H9 (cell line): ENCODE measurements around the gene PBX4. TPM values are rescaled to one million over a fixed set of nuclear protein-coding genes. Genes with fewer than 3 reads are reported as not detected.

Experiments
- DNase-seq: peaks from one replicate; pipeline ENCODE4 v3.0.0-alpha.2; 2017
- H2AFZ ChIP-seq: one replicate; pipeline ENCODE4 v1.6.1; 2013; ENCODE audit warnings: mild to moderate bottlenecking, low read length, control low read depth, moderate library complexity
- H2AK5ac ChIP-seq: 2 replicates; pipeline ENCODE4 v1.6.1; 2013; ENCODE audit warnings: low read length, control low read depth, mixed read lengths; ENCODE audit not compliant: insufficient read length
- H2BK120ac ChIP-seq: one replicate; pipeline ENCODE4 v1.6.1; 2013; ENCODE audit warnings: low read depth, mild to moderate bottlenecking, low read length, control low read depth, inconsistent platforms; ENCODE audit not compliant: poor library complexity, severe bottlenecking
- H2BK12ac ChIP-seq: 2 replicates; pipeline ENCODE4 v1.6.1; 2013; ENCODE audit warnings: low read length, control low read depth, mixed read lengths, low read depth; ENCODE audit not compliant: insufficient read length
- H2BK15ac ChIP-seq: 2 replicates; pipeline ENCODE4 v1.6.1; 2013; ENCODE audit warnings: low read depth, low read length, control low read depth
- H2BK20ac ChIP-seq: one replicate; pipeline ENCODE4 v1.6.1; 2013; ENCODE audit warnings: low read depth, mild to moderate bottlenecking, low read length, control low read depth, inconsistent platforms; ENCODE audit not compliant: poor library complexity, severe bottlenecking
- H2BK5ac ChIP-seq: 2 replicates; pipeline ENCODE4 v1.6.1; 2013; ENCODE audit warnings: low read length, control low read depth, mixed read lengths; ENCODE audit not compliant: insufficient read length
- H3K14ac ChIP-seq: 2 replicates; pipeline ENCODE4 v1.6.1; 2013; ENCODE audit warnings: low read length, control low read depth; ENCODE audit not compliant: insufficient read depth
- H3K18ac ChIP-seq: 2 replicates; pipeline ENCODE4 v1.6.1; 2013; ENCODE audit warnings: low read depth, mild to moderate bottlenecking, mixed read lengths, low read length, control low read depth; ENCODE audit not compliant: insufficient read length
- H3K23ac ChIP-seq: 2 replicates; pipeline ENCODE4 v1.6.1; 2013; ENCODE audit warnings: low read length, control low read depth, mixed read lengths, low read depth; ENCODE audit not compliant: insufficient read length
- H3K23me2 ChIP-seq: 2 replicates; pipeline ENCODE4 v1.6.1; 2013; ENCODE audit warnings: low read depth, mild to moderate bottlenecking, mixed read lengths, low read length, control low read depth; ENCODE audit not compliant: insufficient read length, poor library complexity, severe bottlenecking
- H3K27ac ChIP-seq: 2 replicates; pipeline ENCODE4 v1.5.1; 2013; ENCODE audit warnings: low read length, control low read depth, mixed read lengths, low read depth; ENCODE audit not compliant: insufficient read length
- H3K27me3 ChIP-seq: 2 replicates; pipeline ENCODE4 v1.6.1; 2013; ENCODE audit warnings: low read length, control low read depth, inconsistent platforms; ENCODE audit not compliant: insufficient read depth
- H3K4ac ChIP-seq: 2 replicates; pipeline ENCODE4 v1.6.1; 2013; ENCODE audit warnings: low read depth, mild to moderate bottlenecking, control low read depth, inconsistent platforms, low read length, moderate library complexity
- H3K4me1 ChIP-seq: 2 replicates; pipeline ENCODE4 v1.6.1; 2013; ENCODE audit warnings: low read length, control low read depth, inconsistent platforms; ENCODE audit not compliant: insufficient read depth
- H3K4me2 ChIP-seq: 2 replicates; pipeline ENCODE4 v1.6.1; 2013; ENCODE audit warnings: low read length, control low read depth, mixed read lengths; ENCODE audit not compliant: insufficient read length, insufficient read depth
- H3K56ac ChIP-seq: 2 replicates; pipeline ENCODE4 v1.6.1; 2013; ENCODE audit warnings: low read depth, mild to moderate bottlenecking, mixed read lengths, low read length, control low read depth; ENCODE audit not compliant: insufficient read length
- H3K79me1 ChIP-seq: 2 replicates; pipeline ENCODE4 v1.6.1; 2013; ENCODE audit warnings: low read depth, mild to moderate bottlenecking, moderate library complexity, low read length, control low read depth, inconsistent platforms; ENCODE audit not compliant: insufficient read depth, poor library complexity, severe bottlenecking
- H3K79me2 ChIP-seq: 2 replicates; pipeline ENCODE4 v1.6.1; 2013; ENCODE audit warnings: low read length, control low read depth, inconsistent platforms; ENCODE audit not compliant: insufficient read depth
- H3K9ac ChIP-seq: 2 replicates; pipeline ENCODE4 v1.6.1; 2013; ENCODE audit warnings: low read length, control low read depth, mixed read lengths; ENCODE audit not compliant: insufficient read length; ENCODE audit errors: extremely low read depth
- H3K9me3 ChIP-seq: one replicate; pipeline ENCODE4 v1.6.1; 2013; ENCODE audit warnings: low read depth, low read length, inconsistent platforms; ENCODE audit not compliant: control insufficient read depth
- H3T11ph ChIP-seq: one replicate; pipeline ENCODE4 v1.6.1; 2013; ENCODE audit warnings: mild to moderate bottlenecking, low read length, control low read depth, inconsistent platforms
- H4K20me1 ChIP-seq: one replicate; pipeline ENCODE4 v1.6.1; 2013; ENCODE audit not compliant: control insufficient read depth, insufficient read length, insufficient read depth
- H4K5ac ChIP-seq: 2 replicates; pipeline ENCODE4 v1.6.1; 2013; ENCODE audit warnings: low read depth, mild to moderate bottlenecking, mixed read lengths, low read length, control low read depth; ENCODE audit not compliant: insufficient read length
- H4K8ac ChIP-seq: replicated peaks from 2 replicates; pipeline ENCODE4 v1.6.1; 2013; ENCODE audit warnings: low read length, control low read depth, mixed read lengths, low read depth; ENCODE audit not compliant: insufficient read length
- H4K91ac ChIP-seq: 2 replicates; pipeline ENCODE4 v1.6.1; 2013; ENCODE audit warnings: low read depth, mild to moderate bottlenecking, moderate library complexity, mixed read lengths, low read length, control low read depth; ENCODE audit not compliant: insufficient read length
- H3K27ac Mint-ChIP-seq, 3 experiments: 2 replicates in 2 of 3; 3 replicates in 1 of 3; pipeline ENCODE4 v1.8.0; 2020 to 2021; ENCODE audit warnings: mixed read lengths in 3 of 3, mild to moderate bottlenecking in 1 of 3, moderate library complexity in 1 of 3
- H3K27me3 Mint-ChIP-seq: 2 replicates; pipeline ENCODE4 v1.8.0; 2021; ENCODE audit warnings: low read depth, mild to moderate bottlenecking, moderate library complexity, mixed read lengths
- H3K36me3 Mint-ChIP-seq, 3 experiments: 2 replicates in 2 of 3; 3 replicates in 1 of 3; pipeline ENCODE4 v1.8.0; 2020 to 2021; ENCODE audit warnings: low read depth in 3 of 3, mixed read lengths in 3 of 3; ENCODE audit not compliant: insufficient read depth in 1 of 3
- H3K4me1 Mint-ChIP-seq, 2 experiments: 2 replicates each; pipeline ENCODE4 v1.8.0; 2020; ENCODE audit warnings: mixed read lengths in 2 of 2
- H3K4me3 Mint-ChIP-seq, 2 experiments: 2 replicates in 1 of 2; 3 replicates in 1 of 2; pipeline ENCODE4 v1.8.0; 2020 to 2021; ENCODE audit warnings: mild to moderate bottlenecking in 2 of 2, mixed read lengths in 2 of 2, moderate library complexity in 1 of 2
- H3K9me3 Mint-ChIP-seq, 2 experiments: 2 replicates in 1 of 2; 3 replicates in 1 of 2; pipeline ENCODE4 v1.8.0; 2020; ENCODE audit warnings: mild to moderate bottlenecking in 2 of 2, mixed read lengths in 2 of 2, moderate library complexity in 1 of 2
- CTCF ChIP-seq: fragments of 200-600 bp; sonication (generic); conservative IDR thresholded peaks from 3 replicates; pipeline ENCODE4 v1.8.0; 2021; ENCODE audit warnings: antibody characterized with exemption, mild to moderate bottlenecking
- WGBS: extraction: QIAGEN DNeasy Blood & Tissue Kit; methylation state at CpG from one replicate; pipeline ENCODE4 v1.1.7; 2013; ENCODE audit warnings: missing lambda C conversion rate, low lambda C conversion rate, mixed read lengths; ENCODE audit not compliant: insufficient read length; ENCODE audit errors: extremely low coverage; 5-methylcytosine and 5-hydroxymethylcytosine counted together
- total RNA-seq: library from RNA; stranded (reverse); gene quantifications from 2 replicates; pipeline ENCODE4 v1.2.1, GENCODE V29; 2021

Gene PBX4
- total RNA-seq, 1 experiment from 2014 or later, result 3.3 TPM

GRCh38 chr19:19592690-19593089 lies 25.8 kb downstream of the PBX4 start:
- Histone ChIP-seq H4K8ac (no peak overlapping the region), H3K23me2 (no peaks in the 10 kb centered on the region), H2BK15ac (no peak overlapping the region), H3K18ac (no peak overlapping the region), H4K5ac (no peak overlapping the region), H3K56ac (no peak overlapping the region), H4K20me1 (no peaks in the 10 kb centered on the region), H3K4ac (no peak overlapping the region), H4K91ac (no peak overlapping the region), H2BK12ac (no peak overlapping the region), H2BK120ac (no peak overlapping the region), H2BK5ac (no peak overlapping the region), H3K9me3 (no peaks in the 10 kb centered on the region), H3K4me2 (no peak overlapping the region), H3T11ph (no peak overlapping the region), H3K14ac (no peak overlapping the region), H3K27me3 (no peaks in the 10 kb centered on the region), H3K79me2 (no peaks in the 10 kb centered on the region), H3K27ac (no peak overlapping the region), H2BK20ac (no peak overlapping the region), H2AK5ac (no peak overlapping the region), H3K9ac (no peak overlapping the region), H2AFZ (no peak overlapping the region), H3K79me1 (no peaks in the 10 kb centered on the region), H3K4me1 (peaks cover 10% of the 10 kb centered on the region; the same call in 1 of the 2 replicates), H3K23ac (no peak overlapping the region)
- no peaks in the 10 kb centered on the region for H3K27me3 Mint-ChIP-seq
- no peak overlapping the region for H3K27ac Mint-ChIP-seq
- H3K4me1 Mint-ChIP-seq, result peaks cover 14 to 24% of the 10 kb centered on the region in 2 experiments
- H3K36me3 Mint-ChIP-seq, result no peaks in the 10 kb centered on the region
- no peak for DNase-seq
- no peak overlapping the region for H3K4me3 Mint-ChIP-seq
- TF ChIP-seq CTCF, result no peak
- WGBS, result no CpG with 5 or more reads among the region's 10 CpGs
- no peaks in the 10 kb centered on the region; a peak in 1 of 5 replicates for H3K9me3 Mint-ChIP-seq
